Activated T-helper 1 cell treated with anti-CD3 and anti-CD28 coated beads, Interleukin-12 subunit alpha, Interleukin-12 subunit beta, Interleukin-2, Interleukin-4 antibody, amounts not matched to agents 30 ng/mL and 10 ng/mL and 1 ng/mL, durations not matched to agents 14 hours and 24 hours and 36 hours (primary cell): ENCODE results near the gene COPZ1. TPM values are rescaled to one million over a fixed set of nuclear protein-coding genes. Genes with fewer than 3 reads are reported as not detected.
A peak's percentile ranks its signal among the peaks of the same experiment; 100 is the strongest.

Experiments used
- DNase-seq: peaks from one replicate; pipeline ENCODE4 v3.0.0; 2021; ENCODE audit warnings: low spot score
- H3K27ac Mint-ChIP-seq: one replicate; pipeline ENCODE4 v1.8.0; 2021; ENCODE audit warnings: mild to moderate bottlenecking, mixed read lengths
- H3K27me3 Mint-ChIP-seq: one replicate; pipeline ENCODE4 v1.8.0; 2022; ENCODE audit warnings: mild to moderate bottlenecking, moderate library complexity, mixed read lengths; ENCODE audit not compliant: insufficient read depth
- H3K36me3 Mint-ChIP-seq: one replicate; pipeline ENCODE4 v1.8.0; 2021; ENCODE audit warnings: low read depth, mixed read lengths
- H3K4me1 Mint-ChIP-seq: one replicate; pipeline ENCODE4 v1.8.0; 2021; ENCODE audit warnings: low read depth, mixed read lengths
- H3K4me3 Mint-ChIP-seq: one replicate; pipeline ENCODE4 v1.8.0; 2021; ENCODE audit warnings: mild to moderate bottlenecking, moderate library complexity, mixed read lengths
- H3K9me3 Mint-ChIP-seq: one replicate; pipeline ENCODE4 v1.8.0; 2021; ENCODE audit warnings: mixed read lengths
- intact Hi-C: fragments of 100-400 bp; cut with micrococcal nuclease; formaldehyde crosslinking; loops from one replicate; pipeline ENCODE4 v1.15.1; 2024
- total RNA-seq: library from RNA; stranded (reverse); gene quantifications from 2 replicates; pipeline ENCODE4 v1.2.3, GENCODE V29; 2022

The COPZ1 gene
- total RNA-seq, 1 donor from 2014 or later = 115 TPM

DNA sequence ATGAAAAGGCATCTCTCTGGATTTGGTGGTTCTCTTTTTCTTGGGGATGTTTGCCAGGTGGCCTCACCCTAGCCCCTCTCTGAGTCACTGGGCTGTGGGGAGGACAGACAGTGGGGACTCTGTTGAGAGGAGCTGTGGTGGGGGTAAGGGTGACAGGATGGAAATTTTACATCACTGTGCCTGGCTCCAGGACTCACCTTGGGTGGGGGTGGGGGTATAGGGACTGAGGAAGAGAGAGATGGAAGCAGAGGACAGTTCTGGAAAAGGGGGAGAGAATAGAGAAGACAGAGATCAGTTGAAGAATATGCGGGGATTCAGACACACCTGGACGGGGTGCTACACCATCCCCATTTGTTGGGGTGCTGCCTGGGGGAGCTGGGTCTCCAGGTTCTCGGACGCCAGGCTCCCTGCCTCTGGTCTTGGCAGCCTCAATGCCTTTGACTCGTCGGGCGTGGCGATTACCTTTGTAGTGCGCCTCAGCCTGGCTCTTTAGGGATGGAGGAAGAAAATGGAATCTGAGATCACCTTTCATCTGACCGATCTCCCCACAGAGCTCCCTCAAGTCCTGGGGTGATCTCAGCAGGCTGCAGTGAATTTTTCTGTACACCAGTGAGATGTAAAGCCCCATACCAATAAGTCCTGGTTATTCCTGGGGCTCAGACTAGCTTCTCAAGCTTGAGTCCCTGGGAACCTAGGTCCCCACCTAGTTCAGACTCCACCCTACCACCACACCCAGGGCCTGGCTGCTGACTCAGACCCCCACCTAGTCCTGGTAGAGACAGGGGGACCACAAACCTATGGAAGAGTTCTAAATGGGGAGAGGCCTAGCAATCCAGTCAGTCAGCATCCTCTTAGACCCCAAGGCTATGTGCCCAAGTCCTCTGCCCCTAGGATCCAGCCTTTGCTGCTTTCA, 49.0 kb downstream of the COPZ1 start:
- DNase-seq = no peak
- H3K9me3 Mint-ChIP-seq = no peaks in the 10 kb centered on the region
- peaks cover 3% of the 10 kb centered on the region for H3K27me3 Mint-ChIP-seq
- H3K36me3 Mint-ChIP-seq = no peaks in the 10 kb centered on the region
- intact Hi-C loops = no loop called here
- no peak overlapping the region for H3K4me3 Mint-ChIP-seq
- H3K27ac Mint-ChIP-seq = no peak overlapping the region
- H3K4me1 Mint-ChIP-seq = peaks cover 19% of the 10 kb centered on the region

DNA sequence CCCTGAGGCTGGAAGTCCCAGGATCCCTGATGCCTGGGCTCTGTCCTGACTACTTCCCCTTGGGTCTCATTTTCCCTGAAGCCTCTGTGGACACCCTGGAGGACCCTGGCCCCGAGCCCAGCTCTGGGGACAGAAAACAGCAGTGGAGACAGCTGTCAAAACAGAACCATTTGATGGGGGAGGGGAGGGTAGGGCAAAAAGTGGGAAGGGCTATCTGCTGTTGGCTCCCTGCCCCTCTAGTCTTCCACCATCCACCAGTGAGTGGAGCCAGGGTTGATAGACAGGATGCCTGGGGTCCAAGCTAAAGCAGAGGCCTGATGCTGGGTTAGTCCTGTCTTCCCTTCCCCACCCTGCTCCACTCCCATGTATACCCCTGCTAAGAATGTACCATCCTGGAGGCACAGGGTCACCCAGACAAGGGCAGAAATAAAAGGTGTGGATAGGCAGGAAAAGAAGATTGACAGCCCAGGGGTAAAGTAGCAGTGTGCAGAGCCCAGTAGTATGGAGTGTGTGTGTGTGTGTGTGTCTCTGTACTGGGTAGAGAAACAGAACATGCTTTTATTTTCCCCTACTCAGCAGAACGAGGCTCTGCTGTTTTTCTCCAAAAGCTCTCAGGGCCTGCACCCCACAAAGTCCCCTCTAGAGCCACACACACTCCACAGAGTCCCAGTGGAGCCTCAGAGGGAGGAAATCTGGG, 49.8 kb downstream of the COPZ1 start:
- H3K4me1 Mint-ChIP-seq = peaks cover 18% of the 10 kb centered on the region
- no peaks in the 10 kb centered on the region for H3K36me3 Mint-ChIP-seq
- H3K4me3 Mint-ChIP-seq = no peak overlapping the region
- no peak for DNase-seq
- H3K27ac Mint-ChIP-seq = no peak overlapping the region
- no peaks in the 10 kb centered on the region for H3K9me3 Mint-ChIP-seq
- H3K27me3 Mint-ChIP-seq = peaks cover 3% of the 10 kb centered on the region
- intact Hi-C loops = loop anchor here (5.0 kb wide), 1 partner anchor 367 kb away; the partner anchor contains the start of gene HOXC8

DNA sequence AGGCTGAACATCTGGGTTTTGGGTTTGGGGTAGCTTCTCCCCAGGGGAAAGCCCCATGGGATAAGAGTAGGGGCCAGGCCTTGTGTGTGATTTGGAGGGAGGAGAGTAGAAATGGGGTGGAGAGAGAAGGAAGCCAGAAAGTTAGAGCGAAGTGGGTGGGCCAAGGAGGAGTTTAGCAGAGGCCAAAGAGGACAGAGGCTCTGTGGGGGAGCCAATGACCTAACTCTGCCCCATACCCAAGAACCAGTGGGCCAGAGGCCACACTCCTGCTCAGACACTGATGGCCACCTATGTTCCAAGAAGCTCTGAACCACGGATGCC, 50.3 kb downstream of the COPZ1 start:
- intact Hi-C loops = loop anchor here (5.0 kb wide), 1 partner anchor 368 kb away; the partner anchor contains the start of gene HOXC8
- H3K4me3 Mint-ChIP-seq = no peak overlapping the region
- peaks cover 21% of the 10 kb centered on the region for H3K4me1 Mint-ChIP-seq
- H3K36me3 Mint-ChIP-seq = no peaks in the 10 kb centered on the region
- H3K9me3 Mint-ChIP-seq = no peaks in the 10 kb centered on the region
- peaks cover 3% of the 10 kb centered on the region for H3K27me3 Mint-ChIP-seq
- no peak for DNase-seq
- no peak overlapping the region for H3K27ac Mint-ChIP-seq

DNA sequence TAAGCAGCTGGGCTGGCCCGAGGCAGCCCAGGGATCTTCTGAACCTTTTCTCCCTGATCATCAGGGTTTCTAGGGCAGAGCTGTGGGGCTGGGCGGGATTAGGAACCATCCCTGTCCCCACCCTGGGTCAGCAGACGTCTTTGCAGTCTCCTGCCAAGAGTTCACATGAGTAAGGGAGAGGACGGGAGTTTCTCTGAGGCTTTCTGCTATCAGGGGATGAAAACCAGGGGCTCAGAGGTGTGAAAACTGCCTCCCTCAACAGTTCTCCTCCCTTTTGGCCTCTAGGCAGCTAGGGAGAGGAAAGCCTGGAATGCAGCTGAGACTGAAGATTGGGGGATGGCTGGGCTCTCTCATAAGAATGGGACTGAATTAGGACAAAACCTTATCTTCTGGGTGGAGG, 51.7 kb downstream of the COPZ1 start:
- H3K27ac Mint-ChIP-seq = no peak overlapping the region
- DNase-seq = no peak
- peaks cover 6% of the 10 kb centered on the region for H3K27me3 Mint-ChIP-seq
- no peak overlapping the region for H3K4me3 Mint-ChIP-seq
- no peaks in the 10 kb centered on the region for H3K9me3 Mint-ChIP-seq
- no peaks in the 10 kb centered on the region for H3K36me3 Mint-ChIP-seq
- intact Hi-C loops = loop anchor here (5.0 kb wide), 1 partner anchor 369 kb away; the partner anchor contains the start of gene HOXC8
- peaks cover 21% of the 10 kb centered on the region for H3K4me1 Mint-ChIP-seq

DNA sequence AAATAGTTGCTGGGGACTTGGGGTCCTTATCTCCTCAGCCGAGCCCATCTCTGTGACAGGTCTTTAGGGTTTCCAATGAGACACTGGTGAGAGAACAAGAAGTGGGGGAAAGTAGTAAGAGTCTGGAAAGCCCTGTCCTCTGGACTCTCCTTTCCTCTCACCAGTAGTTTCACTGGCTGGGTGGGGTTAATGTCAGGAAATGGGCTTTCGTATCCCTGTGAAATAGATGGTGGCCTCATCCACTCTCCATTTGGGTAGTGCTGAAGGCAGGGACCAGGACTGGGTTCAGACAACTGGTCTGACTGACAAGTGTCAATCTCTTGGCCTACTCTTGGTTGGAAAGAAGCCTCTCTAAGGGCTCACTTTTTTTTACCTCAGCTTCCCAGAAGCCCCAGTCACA, 52.1 kb downstream of the COPZ1 start:
- H3K4me3 Mint-ChIP-seq = no peak overlapping the region
- H3K36me3 Mint-ChIP-seq = no peaks in the 10 kb centered on the region
- H3K27ac Mint-ChIP-seq = no peak overlapping the region
- H3K4me1 Mint-ChIP-seq = peaks cover 21% of the 10 kb centered on the region
- DNase-seq = no peak
- H3K27me3 Mint-ChIP-seq = peaks cover 6% of the 10 kb centered on the region
- intact Hi-C loops = loop anchor here (5.0 kb wide), 1 partner anchor 370 kb away; the partner anchor contains the start of gene HOXC8
- H3K9me3 Mint-ChIP-seq = no peaks in the 10 kb centered on the region

DNA sequence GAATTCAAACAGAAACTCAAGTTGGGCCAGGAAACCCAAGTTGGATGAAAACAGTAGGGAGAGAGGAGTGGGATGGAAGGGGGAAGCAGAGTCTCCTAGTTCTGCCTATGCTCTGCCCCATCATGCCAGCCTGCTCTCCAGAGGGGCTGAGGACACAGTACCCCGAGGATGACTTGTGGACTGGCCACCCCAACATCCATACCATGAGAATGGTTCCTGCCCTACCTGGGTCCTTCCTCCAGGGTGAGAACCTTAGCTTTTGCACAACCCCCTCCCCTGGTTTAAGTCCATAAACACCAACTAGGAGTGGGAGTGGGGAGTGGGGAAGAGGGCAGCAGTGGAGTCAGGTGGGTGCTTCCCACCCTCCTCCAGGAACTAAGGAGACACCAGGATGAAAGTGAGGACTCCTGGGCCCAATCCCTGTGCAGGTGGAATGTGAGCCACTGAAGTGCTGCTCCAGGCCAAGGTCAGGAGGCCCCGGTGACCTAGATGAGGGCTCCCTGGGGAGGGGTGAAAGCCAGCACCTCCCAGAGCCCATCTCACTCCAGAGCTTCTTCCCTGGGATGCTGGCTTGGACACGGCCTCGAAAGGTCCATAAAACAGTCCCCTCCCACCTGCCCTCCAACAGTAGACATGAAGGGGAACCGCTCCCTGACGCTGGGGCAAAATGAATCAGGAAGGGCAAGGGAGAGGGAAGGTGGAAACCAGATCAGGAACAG, 53.0 kb downstream of the COPZ1 start:
- no peak for DNase-seq
- intact Hi-C loops = loop anchor here (5.0 kb wide), 1 partner anchor 371 kb away; the partner anchor contains the start of gene HOXC8
- no peak overlapping the region for H3K4me3 Mint-ChIP-seq
- peaks cover 6% of the 10 kb centered on the region for H3K27me3 Mint-ChIP-seq
- no peaks in the 10 kb centered on the region for H3K9me3 Mint-ChIP-seq
- H3K4me1 Mint-ChIP-seq = peaks cover 21% of the 10 kb centered on the region
- no peak overlapping the region for H3K27ac Mint-ChIP-seq
- no peaks in the 10 kb centered on the region for H3K36me3 Mint-ChIP-seq

DNA sequence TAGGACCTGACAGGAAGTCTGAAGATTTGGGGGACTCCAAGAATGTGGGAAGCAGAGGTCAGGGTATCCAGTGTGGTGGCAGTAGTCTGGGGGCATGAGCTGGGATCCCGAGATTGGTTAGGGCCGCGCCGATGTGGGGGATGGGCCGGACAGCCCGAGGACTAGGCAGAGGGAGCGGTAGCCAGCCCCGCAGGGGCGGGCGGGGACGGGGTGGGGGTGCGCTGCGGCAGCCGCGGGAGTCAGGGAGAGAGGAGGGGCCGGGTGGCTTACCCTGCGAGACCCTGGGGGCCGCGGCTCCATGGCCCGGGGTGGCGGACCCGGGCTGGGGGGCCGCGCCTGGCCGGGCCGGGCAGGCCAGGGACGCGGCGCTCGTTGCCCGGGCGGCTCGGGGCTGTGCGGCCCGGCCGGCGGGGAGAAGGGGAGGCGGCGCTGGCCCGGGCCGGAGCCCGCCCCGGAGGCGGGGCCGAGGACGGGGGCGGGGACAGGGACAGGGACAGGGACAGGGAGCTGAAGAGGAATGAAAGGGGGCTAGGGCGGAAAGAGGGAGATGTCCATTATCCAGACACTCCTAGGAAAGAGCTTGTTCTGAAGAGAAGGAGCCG, 54.0 kb downstream of the COPZ1 start:
- Mint-ChIP-seq H3K36me3 (no peaks in the 10 kb centered on the region), H3K4me3 (peak overlapping the region; percentile 70), H3K27me3 (peaks cover 6% of the 10 kb centered on the region), H3K9me3 (no peaks in the 10 kb centered on the region), H3K27ac (no peak overlapping the region), H3K4me1 (peaks cover 17% of the 10 kb centered on the region)
- intact Hi-C loops = loop anchor here (1.0 to 5.0 kb wide), 7 partner anchors 11 to 372 kb away; partner anchors contain the start of gene HOXC8
- DNase-seq = peak; percentile 21

DNA sequence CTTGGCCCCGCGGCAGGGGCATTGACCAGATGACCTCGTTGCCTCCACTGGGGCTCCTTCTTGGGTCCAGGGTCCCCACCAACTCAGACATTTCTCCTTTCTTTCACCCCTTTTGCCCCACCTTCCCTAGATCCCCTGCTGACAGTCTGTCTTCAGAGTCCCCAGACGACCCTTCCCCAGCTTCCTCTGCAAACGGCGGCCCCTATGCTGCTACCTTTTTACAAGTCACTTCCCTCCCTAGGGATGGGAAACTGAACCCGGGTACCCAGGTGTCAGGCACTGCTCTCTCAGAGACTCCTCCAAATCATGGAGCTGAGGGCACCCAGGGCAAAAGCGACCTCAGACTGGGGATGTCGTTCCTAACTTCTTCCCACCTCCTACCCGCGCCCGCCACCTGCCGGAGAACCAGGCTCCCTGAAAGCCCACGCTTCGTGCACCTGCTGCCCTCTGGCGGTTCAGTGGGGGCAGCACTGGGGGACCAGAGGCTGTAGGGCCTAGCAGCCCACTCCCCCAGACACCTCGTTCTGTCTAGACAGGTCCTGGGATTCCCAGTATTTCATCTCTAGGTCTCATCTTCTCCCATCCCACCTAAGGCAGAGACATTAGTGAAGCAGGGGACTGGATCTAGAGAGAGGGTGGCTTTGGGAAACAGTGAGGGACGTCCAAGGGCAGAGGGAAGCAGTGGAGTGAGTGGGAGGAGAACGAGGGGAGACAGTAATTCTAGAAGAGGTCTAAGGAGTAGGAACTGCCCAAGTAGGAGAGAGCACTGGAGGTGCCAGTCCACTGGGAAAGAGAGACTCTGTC, 54.7 kb downstream of the COPZ1 start:
- no peak overlapping the region for H3K27ac Mint-ChIP-seq
- H3K27me3 Mint-ChIP-seq = peaks cover 6% of the 10 kb centered on the region
- peak; percentile 84 for DNase-seq
- intact Hi-C loops = loop anchor here (1.0 to 5.0 kb wide), 7 partner anchors 11 to 372 kb away; partner anchors contain the start of gene HOXC8
- H3K4me3 Mint-ChIP-seq = peak overlapping the region; percentile 70
- peaks cover 13% of the 10 kb centered on the region for H3K4me1 Mint-ChIP-seq
- H3K36me3 Mint-ChIP-seq = no peaks in the 10 kb centered on the region
- no peaks in the 10 kb centered on the region for H3K9me3 Mint-ChIP-seq

DNA sequence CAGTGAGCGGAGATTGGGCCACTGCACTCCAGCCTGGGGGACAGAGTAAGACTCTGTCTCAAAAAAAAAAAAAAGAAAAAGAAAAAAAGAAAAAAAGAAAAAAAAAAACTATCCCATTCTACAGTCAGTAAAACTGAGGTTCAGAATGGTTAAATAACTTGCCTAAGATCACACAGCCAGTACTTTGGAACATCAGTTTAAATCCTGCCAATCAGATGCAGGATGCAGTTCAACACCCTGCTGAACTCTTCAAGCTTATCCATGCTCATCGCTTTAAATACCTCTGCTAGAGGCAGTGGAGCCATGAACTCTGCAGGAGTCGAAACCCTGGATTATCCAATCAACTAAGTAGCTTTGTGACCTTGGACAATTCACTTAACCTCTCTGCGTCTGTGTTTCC, 56.2 kb downstream of the COPZ1 start:
- peaks cover 6% of the 10 kb centered on the region for H3K27me3 Mint-ChIP-seq
- H3K4me3 Mint-ChIP-seq = no peak overlapping the region
- intact Hi-C loops = no loop called here
- no peaks in the 10 kb centered on the region for H3K9me3 Mint-ChIP-seq
- no peak overlapping the region for H3K27ac Mint-ChIP-seq
- H3K4me1 Mint-ChIP-seq = peaks cover 13% of the 10 kb centered on the region
- no peak for DNase-seq
- H3K36me3 Mint-ChIP-seq = no peaks in the 10 kb centered on the region

DNA sequence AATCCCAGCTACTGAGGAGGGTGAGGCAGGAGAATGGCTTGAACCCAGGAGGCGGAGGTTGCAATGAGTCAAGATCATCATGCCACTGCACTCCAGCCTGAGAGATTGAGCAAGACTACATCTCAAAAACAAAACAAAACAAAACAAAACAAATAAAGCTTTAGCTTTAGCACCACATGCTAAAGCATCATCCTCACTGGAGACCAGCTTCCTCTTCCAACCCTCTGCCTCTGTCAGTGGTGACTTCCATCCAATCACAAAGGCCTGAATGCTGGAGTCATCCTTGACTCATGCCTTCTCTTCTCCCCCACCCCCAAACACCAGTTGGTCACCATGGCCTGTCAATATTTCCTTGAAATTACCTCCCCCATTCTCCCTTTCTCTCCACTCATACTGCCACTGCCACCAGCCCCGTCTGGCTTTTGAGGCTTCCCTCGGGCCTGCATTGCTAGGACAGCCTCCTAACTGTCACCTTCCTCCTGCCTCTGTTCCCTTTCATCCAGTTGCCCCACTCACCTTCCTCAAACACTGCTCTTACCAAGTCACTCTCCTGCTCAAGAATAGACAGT, 58.2 kb downstream of the COPZ1 start:
- H3K4me3 Mint-ChIP-seq = no peak overlapping the region
- no peaks in the 10 kb centered on the region for H3K36me3 Mint-ChIP-seq
- H3K27me3 Mint-ChIP-seq = peaks cover 5% of the 10 kb centered on the region
- intact Hi-C loops = no loop called here
- H3K4me1 Mint-ChIP-seq = peaks cover 13% of the 10 kb centered on the region
- H3K27ac Mint-ChIP-seq = peak overlapping the region; percentile 14
- no peaks in the 10 kb centered on the region for H3K9me3 Mint-ChIP-seq
- DNase-seq = no peak

DNA sequence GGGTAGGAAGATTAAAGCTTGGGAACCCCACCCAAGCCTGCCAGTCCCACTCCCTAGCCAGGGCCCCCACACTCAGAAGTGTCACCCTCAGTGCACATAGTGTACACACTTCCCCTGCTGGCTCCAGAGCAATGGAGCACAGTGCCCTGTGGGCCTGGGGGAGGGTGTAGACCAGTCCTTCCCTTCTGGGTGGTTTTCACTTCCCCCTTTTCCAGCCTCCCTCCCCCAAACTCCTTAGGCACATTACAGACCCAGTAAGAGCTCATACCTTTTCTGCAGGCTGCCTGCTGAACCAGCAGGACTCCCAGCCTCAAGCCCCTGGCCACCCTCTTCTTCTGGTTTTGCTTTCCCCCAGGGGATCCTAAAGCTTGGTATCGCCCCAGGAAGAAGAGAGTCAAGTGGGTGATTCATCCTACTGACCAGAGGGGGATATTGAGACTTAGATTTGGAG, 59.7 kb downstream of the COPZ1 start, which contains the start of gene ZNF385A:
ZNF385A (minus strand) TSS at position 143 of the 451 bp plus-strand sequence. CDS start 219 bp downstream, outside the sequence.
- DNase-seq = no peak
- Mint-ChIP-seq H3K27me3 (peaks cover 2% of the 10 kb centered on the region), H3K9me3 (no peaks in the 10 kb centered on the region), H3K36me3 (no peaks in the 10 kb centered on the region), H3K4me3 (no peak within 1 kb of the TSS), H3K27ac (no peak within 1 kb of the TSS), H3K4me1 (peaks cover 11% of the 10 kb centered on the region)
- intact Hi-C loops = no loop called here
